Parathyroid adenoma (tissue), 2 donors: ENCODE measurements around the gene PLEKHA1.

Experiments used
- H2AFZ ChIP-seq: fragments of 300-600 bp; sonication (generic); one replicate; pipeline ENCODE4 v1.7.0; 2017; ENCODE audit warnings: antibody characterized with exemption, mild to moderate bottlenecking
- H3K27ac ChIP-seq: fragments of 300-600 bp; sonication (generic); one replicate; pipeline ENCODE4 v1.7.0; 2017
- H3K27me3 ChIP-seq: fragments of 300-600 bp; sonication (generic); one replicate; pipeline ENCODE4 v1.7.0; 2017; ENCODE audit warnings: low read length; ENCODE audit not compliant: control insufficient read depth, insufficient read depth
- H3K36me3 ChIP-seq: fragments of 300-600 bp; sonication (generic); one replicate; pipeline ENCODE4 v1.7.0; 2017; ENCODE audit warnings: low read length; ENCODE audit not compliant: control insufficient read depth, insufficient read depth
- H3K4me1 ChIP-seq: fragments of 300-600 bp; sonication (generic); one replicate; pipeline ENCODE4 v1.7.0; 2017; ENCODE audit warnings: control low read depth
- H3K4me2 ChIP-seq: fragments of 300-600 bp; sonication (generic); one replicate; pipeline ENCODE4 v1.7.0; 2017; ENCODE audit warnings: low read length
- H3K4me3 ChIP-seq: fragments of 300-600 bp; sonication (generic); one replicate; pipeline ENCODE4 v1.7.0; 2017; ENCODE audit warnings: low read depth, low read length
- H3K79me2 ChIP-seq: fragments of 300-600 bp; sonication (generic); one replicate; pipeline ENCODE4 v1.7.0; 2017; ENCODE audit warnings: control low read depth
- H3K9ac ChIP-seq: fragments of 300-600 bp; sonication (generic); one replicate; pipeline ENCODE4 v1.7.0; 2017; ENCODE audit warnings: mild to moderate bottlenecking
- H3K9me3 ChIP-seq: fragments of 300-600 bp; sonication (generic); one replicate; pipeline ENCODE4 v1.7.0; 2017; ENCODE audit warnings: low read length; ENCODE audit not compliant: control insufficient read depth
- TF ChIP-seq, protein P1 (sequence below): fragments of 300-600 bp; sonication (generic); IDR thresholded peaks from one replicate; pipeline ENCODE4 v1.7.0; 2017; ENCODE audit warnings: antibody characterized with exemption, mild to moderate bottlenecking
- donor health status: primary hyperparathyroidism.

PLEKHA1 gene

DNA sequence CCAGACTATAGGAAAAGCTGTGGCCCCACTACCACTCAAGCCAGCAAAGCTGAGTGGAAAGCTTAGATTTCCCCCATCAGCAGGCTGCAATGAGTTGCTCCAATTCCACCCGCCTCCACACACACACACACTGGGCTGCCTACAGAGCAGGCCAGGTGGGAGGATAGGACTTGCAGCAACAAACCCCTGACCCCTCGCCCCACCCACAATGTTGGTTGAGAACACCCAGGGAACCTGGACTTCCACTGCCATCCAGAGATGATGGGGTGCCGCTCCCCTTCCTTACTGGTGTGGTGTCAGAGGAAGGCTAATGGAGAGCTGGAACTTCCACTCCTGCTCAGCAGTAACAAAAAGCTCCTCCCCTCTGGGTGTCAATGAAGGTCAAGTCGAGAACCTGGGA lies 16.8 kb upstream of the PLEKHA1 start:
- TF ChIP-seq, protein P1, sequence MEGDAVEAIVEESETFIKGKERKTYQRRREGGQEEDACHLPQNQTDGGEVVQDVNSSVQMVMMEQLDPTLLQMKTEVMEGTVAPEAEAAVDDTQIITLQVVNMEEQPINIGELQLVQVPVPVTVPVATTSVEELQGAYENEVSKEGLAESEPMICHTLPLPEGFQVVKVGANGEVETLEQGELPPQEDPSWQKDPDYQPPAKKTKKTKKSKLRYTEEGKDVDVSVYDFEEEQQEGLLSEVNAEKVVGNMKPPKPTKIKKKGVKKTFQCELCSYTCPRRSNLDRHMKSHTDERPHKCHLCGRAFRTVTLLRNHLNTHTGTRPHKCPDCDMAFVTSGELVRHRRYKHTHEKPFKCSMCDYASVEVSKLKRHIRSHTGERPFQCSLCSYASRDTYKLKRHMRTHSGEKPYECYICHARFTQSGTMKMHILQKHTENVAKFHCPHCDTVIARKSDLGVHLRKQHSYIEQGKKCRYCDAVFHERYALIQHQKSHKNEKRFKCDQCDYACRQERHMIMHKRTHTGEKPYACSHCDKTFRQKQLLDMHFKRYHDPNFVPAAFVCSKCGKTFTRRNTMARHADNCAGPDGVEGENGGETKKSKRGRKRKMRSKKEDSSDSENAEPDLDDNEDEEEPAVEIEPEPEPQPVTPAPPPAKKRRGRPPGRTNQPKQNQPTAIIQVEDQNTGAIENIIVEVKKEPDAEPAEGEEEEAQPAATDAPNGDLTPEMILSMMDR, result no peak
- Histone ChIP-seq H3K27me3 (no peaks in the 10 kb centered on the region), H3K9ac (no peak overlapping the region), H3K4me1 (no peaks in the 10 kb centered on the region), H3K27ac (no peak overlapping the region), H3K36me3 (no peaks in the 10 kb centered on the region), H3K4me2 (no peak overlapping the region), H2AFZ (no peak overlapping the region), H3K79me2 (no peaks in the 10 kb centered on the region), H3K9me3 (no peaks in the 10 kb centered on the region), H3K4me3 (no peak overlapping the region)

DNA sequence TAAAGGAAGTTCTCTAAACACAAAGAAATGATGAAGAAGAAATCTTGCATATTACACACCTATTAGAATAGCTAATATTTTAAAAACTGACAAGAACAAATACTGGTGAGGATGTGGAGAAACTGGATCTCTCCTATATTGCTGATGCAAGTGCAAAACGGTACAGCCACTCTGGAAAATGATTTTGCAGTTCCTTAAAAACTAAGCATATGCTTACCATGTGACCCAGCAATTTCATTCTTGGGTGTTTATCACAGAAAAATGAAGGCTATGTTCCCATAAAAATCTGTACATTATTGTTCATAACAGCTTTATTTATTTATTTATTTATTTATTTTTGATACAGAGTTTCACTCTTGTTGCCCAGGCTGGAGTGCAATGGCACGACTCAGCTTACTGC lies 14.9 kb upstream of the PLEKHA1 start:
- H3K9me3 ChIP-seq, result no peaks in the 10 kb centered on the region
- H3K27me3 ChIP-seq, result no peaks in the 10 kb centered on the region
- no peaks in the 10 kb centered on the region for H3K36me3 ChIP-seq
- TF ChIP-seq, protein P1, result no peak
- H3K4me3 ChIP-seq, result no peak overlapping the region
- H2AFZ ChIP-seq, result no peak overlapping the region
- H3K4me2 ChIP-seq, result no peak overlapping the region
- H3K4me1 ChIP-seq, result no peaks in the 10 kb centered on the region
- H3K9ac ChIP-seq, result no peak overlapping the region
- no peak overlapping the region for H3K27ac ChIP-seq
- no peaks in the 10 kb centered on the region for H3K79me2 ChIP-seq

DNA sequence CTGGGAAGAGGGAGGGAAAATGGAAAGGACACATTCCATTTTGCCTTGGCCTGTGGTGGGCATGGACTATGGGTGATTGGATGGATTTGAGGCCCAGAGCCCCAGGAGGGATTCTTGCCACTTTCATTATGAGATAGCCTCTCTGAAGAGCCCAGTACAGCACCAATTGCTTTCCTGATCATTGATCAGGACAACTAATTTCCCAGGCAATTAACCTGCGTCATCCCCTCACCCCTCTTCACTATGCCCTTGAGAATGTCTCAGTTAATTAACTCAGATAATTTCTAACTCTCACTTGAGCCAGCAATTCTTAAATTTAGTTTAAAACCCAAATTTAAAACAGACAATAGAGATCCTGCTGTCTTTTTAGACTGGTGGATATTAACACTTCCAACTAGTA lies 13.5 kb upstream of the PLEKHA1 start:
- TF ChIP-seq, protein P1, result no peak
- no peak overlapping the region for H2AFZ ChIP-seq
- no peak overlapping the region for H3K9ac ChIP-seq

DNA sequence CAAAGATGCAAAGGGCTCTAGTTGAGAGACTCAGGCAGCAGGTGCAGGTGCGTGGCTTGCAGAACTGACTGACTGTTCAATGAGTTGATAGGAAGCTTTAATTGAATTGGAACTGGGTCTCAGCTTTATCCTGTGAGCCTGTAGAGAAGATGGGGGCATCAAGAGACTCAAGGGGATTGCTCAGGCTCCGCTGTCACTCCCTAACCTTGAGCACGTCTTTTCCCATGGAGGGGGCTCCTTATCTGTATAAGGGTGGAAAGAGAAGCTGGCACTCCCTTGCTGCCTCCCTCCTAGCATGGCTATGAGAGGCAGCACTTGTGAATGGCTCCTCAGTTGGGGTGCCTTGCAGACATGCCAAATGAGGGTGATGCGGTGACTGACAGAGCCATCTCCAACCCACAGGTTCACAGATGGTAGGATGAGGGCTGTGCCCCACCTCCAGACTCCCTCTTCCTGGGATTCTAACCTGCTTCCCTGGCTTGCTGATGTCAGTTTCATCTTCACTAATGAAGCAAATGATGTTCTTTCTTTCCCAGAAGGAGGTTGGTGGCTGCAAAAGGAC lies 12.4 kb upstream of the PLEKHA1 start:
- Histone ChIP-seq H3K27me3 (no peaks in the 10 kb centered on the region), H3K27ac (no peak overlapping the region), H3K9ac (no peak overlapping the region), H3K79me2 (no peaks in the 10 kb centered on the region), H2AFZ (no peak overlapping the region), H3K4me3 (no peak overlapping the region), H3K4me1 (no peaks in the 10 kb centered on the region), H3K36me3 (no peaks in the 10 kb centered on the region), H3K4me2 (no peak overlapping the region), H3K9me3 (no peaks in the 10 kb centered on the region)
- TF ChIP-seq, protein P1, result no peak

More for the DNA sequence above, 13.5 kb upstream of the PLEKHA1 start:
- Histone ChIP-seq H3K9me3 (no peaks in the 10 kb centered on the region), H3K27me3 (no peaks in the 10 kb centered on the region), H3K4me1 (no peaks in the 10 kb centered on the region), H3K4me2 (no peak overlapping the region), H3K4me3 (no peak overlapping the region), H3K27ac (no peak overlapping the region), H3K79me2 (no peaks in the 10 kb centered on the region), H3K36me3 (no peaks in the 10 kb centered on the region)

DNA sequence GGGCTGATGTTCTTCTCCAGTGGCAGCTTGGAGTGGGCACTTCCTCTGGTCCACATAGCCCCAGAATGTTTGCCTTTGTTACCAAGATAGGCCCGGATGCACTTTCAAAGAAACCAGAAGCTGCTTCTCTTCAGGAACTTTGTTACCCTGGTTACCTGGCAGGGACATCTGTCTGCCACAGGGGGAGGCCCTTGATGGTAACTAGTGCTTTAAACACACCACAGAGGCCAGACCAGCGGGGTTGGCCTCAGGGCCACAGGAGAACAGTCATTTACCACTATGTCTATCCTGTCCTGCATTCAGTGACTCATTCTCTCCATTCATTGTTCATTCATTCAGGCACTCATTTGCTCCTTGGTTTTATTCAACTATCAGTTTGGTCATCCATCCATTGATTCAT lies 11.9 kb upstream of the PLEKHA1 start:
- Histone ChIP-seq H3K4me2 (no peak overlapping the region), H3K4me3 (no peak overlapping the region), H3K79me2 (no peaks in the 10 kb centered on the region), H3K27ac (no peak overlapping the region), H3K9me3 (no peaks in the 10 kb centered on the region), H3K9ac (no peak overlapping the region), H3K36me3 (no peaks in the 10 kb centered on the region), H2AFZ (no peak overlapping the region), H3K4me1 (no peaks in the 10 kb centered on the region), H3K27me3 (no peaks in the 10 kb centered on the region)
- TF ChIP-seq, protein P1, result no peak
